Epithelial cell of esophagus (primary cell): Measurements from ENCODE around the gene FBRSL1.

Experiments
- DNase-seq: peaks from one replicate; pipeline ENCODE4 v3.0.0; 2010; ENCODE audit warnings: low read depth
- H3K4me3 ChIP-seq: 2 replicates; pipeline ENCODE4 v1.5.1; 2011; ENCODE audit warnings: mild to moderate bottlenecking, low read length, control low read depth
- CTCF ChIP-seq: IDR thresholded peaks from 2 replicates; pipeline ENCODE4 v1.5.1; 2011; ENCODE audit warnings: low read depth, mild to moderate bottlenecking, low read length, control low read depth, inconsistent platforms; ENCODE audit not compliant: insufficient read depth; ENCODE audit errors: missing control alignments

Gene FBRSL1

GRCh38 chr12:132454933-132455418 lies 35.0 kb upstream of the FBRSL1 start:
- H3K4me3 ChIP-seq, result no peak overlapping the region
- no peak for TF ChIP-seq CTCF
- no peak for DNase-seq

- TF ChIP-seq CTCF, result no peak
- DNase-seq, result no peak
- H3K4me3 ChIP-seq, result no peak overlapping the region
These were observed 34.4 kb upstream of the FBRSL1 start for GRCh38 chr12:132455565-132455964.

GRCh38 chr12:132456186-132456943 lies 33.6 kb upstream of the FBRSL1 start:
- TF ChIP-seq CTCF, result no peak

GRCh38 chr12:132456944-132457495 lies 32.9 kb upstream of the FBRSL1 start:
- no peak overlapping the region for H3K4me3 ChIP-seq
- no peak for TF ChIP-seq CTCF
- no peak for DNase-seq

More at GRCh38 chr12:132456186-132456943, 33.6 kb upstream of the FBRSL1 start:
- no peak for DNase-seq
- no peak overlapping the region for H3K4me3 ChIP-seq

GRCh38 chr12:132458441-132458840 lies 31.5 kb upstream of the FBRSL1 start:
- DNase-seq, result no peak
- no peak for TF ChIP-seq CTCF
- H3K4me3 ChIP-seq, result no peak overlapping the region

GRCh38 chr12:132458846-132459641 lies 30.9 kb upstream of the FBRSL1 start:
- no peak for DNase-seq
- TF ChIP-seq CTCF, result no peak
- H3K4me3 ChIP-seq, result no peak overlapping the region
